Breast epithelium (tissue), 3 donors: ENCODE data around the gene PRPH2.

Experiments used
- CTCF ChIP-seq, 3 donors: fragments of 450-650 bp; IDR thresholded peaks; one replicate each; pipeline ENCODE4 v1.5.1; 2016 to 2017; ENCODE audit warnings: antibody characterized with exemption in 3 of 3, mild to moderate bottlenecking in 3 of 3, moderate library complexity in 3 of 3
- POLR2A ChIP-seq: fragments of 450-650 bp; IDR thresholded peaks from one replicate; pipeline ENCODE4 v1.6.1; 2016; ENCODE audit warnings: antibody characterized with exemption, mild to moderate bottlenecking, moderate library complexity
- POLR2AphosphoS5 ChIP-seq, 3 donors: sonication (generic); formaldehyde crosslinking; IDR thresholded peaks; one replicate each; pipeline ENCODE4 v1.6.1; 2017; ENCODE audit warnings: antibody characterized with exemption in 3 of 3

- TF ChIP-seq CTCF (IDR thresholded peaks at IDR 0.05) (no peak), POLR2A (no peak), POLR2AphosphoS5 (IDR thresholded peaks at IDR 0.05) (no peak)
Measured at GRCh38 chr6:42769051-42769450, 46.7 kb upstream of the PRPH2 start.
